A549 (cell line): Measurements from ENCODE around the gene PLIN3. TPM values are rescaled to one million over a fixed set of nuclear protein-coding genes. Genes with fewer than 3 reads are reported as not detected.
"Not testable (repeated sequence)": the region's sequence is repeated elsewhere in the genome, so short reads cannot be mapped to it uniquely, and the experiment has no call there.

Experiments
- ATAC-seq, 2 experiments: fragments of 200-7000 bp in 1 of 2; fragments of >200 bp in 1 of 2; cut with Nextera tagmentation in 1 of 2; cut with Tn5 transposase in 1 of 2; 3 replicates each; pipeline versions ENCODE4 v1.8.0 to v1.9.1; 2018 to 2020; ENCODE audit warnings: mild to moderate bottlenecking in 1 of 2, moderate library complexity in 1 of 2
- CTCF ChIA-PET: fragments of 300-600 bp; sonication (Branson Sonifier 250); formaldehyde crosslinking; extraction: SDS; loops from one replicate; lab custom pipeline; 2021; ENCODE audit warnings: antibody characterized with exemption, inconsistent platforms; lab: Yijun Ruan, JAX
- POLR2A ChIA-PET: fragments of 350-600 bp; formaldehyde crosslinking; extraction: SDS; loops from one replicate; lab custom pipeline; 2021; ENCODE audit warnings: antibody characterized with exemption, inconsistent platforms; lab: Yijun Ruan, JAX
- DNase-seq, 2 experiments: peaks; one replicate each; pipeline versions ENCODE4 v3.0.0 to v3.0.0-alpha.2; 2011 to 2016; ENCODE audit warnings: low read depth in 1 of 2, low spot score in 1 of 2
- FAIRE-seq: peaks from 2 replicates; lab custom pipeline; 2011; peaks lifted over from hg19 to GRCh38; lab: Jason Lieb, UNC
- H3K27ac ChIP-seq, 2 experiments: fragments of >200 bp; sonication (Bioruptor Twin); formaldehyde crosslinking; 3 replicates each; pipeline ENCODE4 v1.5.1; 2016 to 2017
- H3K4me1 ChIP-seq: fragments of >200 bp; sonication (Bioruptor Twin); formaldehyde crosslinking; 3 replicates; pipeline ENCODE4 v1.6.1; 2016
- H3K4me2 ChIP-seq: fragments of >200 bp; sonication (Bioruptor Twin); formaldehyde crosslinking; 3 replicates; pipeline ENCODE4 v1.6.1; 2016
- H3K4me3 ChIP-seq: fragments of >200 bp; sonication (Bioruptor Twin); formaldehyde crosslinking; 3 replicates; pipeline ENCODE4 v1.5.1; 2016
- H3K9me3 ChIP-seq: fragments of >200 bp; sonication (Bioruptor Twin); formaldehyde crosslinking; 3 replicates; pipeline ENCODE4 v1.6.1; 2016
- CBX2 ChIP-seq: fragments of 200-600 bp; sonication (generic); IDR thresholded peaks from 2 replicates; pipeline ENCODE4 v1.6.1; 2016; ENCODE audit warnings: low read depth, mild to moderate bottlenecking, borderline replicate concordance
- CEBPB ChIP-seq, 2 experiments: fragments of >200 bp in 1 of 2; sonication (Bioruptor Twin) in 1 of 2; formaldehyde crosslinking in 1 of 2; IDR thresholded peaks; 2 replicates each; pipeline ENCODE4 v1.6.1; 2012 to 2016
- EHMT2 ChIP-seq: fragments of 200-600 bp; sonication (generic); IDR thresholded peaks from 2 replicates; pipeline ENCODE4 v1.6.1; 2016; ENCODE audit warnings: antibody characterized with exemption, low read depth, mild to moderate bottlenecking, moderate library complexity
- ELK1 ChIP-seq: fragments of 150-350 bp; IDR thresholded peaks from 2 replicates; pipeline ENCODE4 v1.6.1; 2014; ENCODE audit warnings: low read depth, mild to moderate bottlenecking, low read length
- EP300 ChIP-seq, 2 experiments: fragments of >200 bp; sonication (Bioruptor Twin); formaldehyde crosslinking; IDR thresholded peaks; 2 replicates in 1 of 2; 3 replicates in 1 of 2; pipeline ENCODE4 v1.6.1; 2016 to 2017
- GATA3 ChIP-seq: IDR thresholded peaks from 2 replicates; pipeline ENCODE4 v1.6.1; 2012; ENCODE audit warnings: borderline replicate concordance
- HDAC2 ChIP-seq: fragments of 200-600 bp; sonication (generic); IDR thresholded peaks from 2 replicates; pipeline ENCODE4 v1.6.1; 2016
- HOXB13 ChIP-seq: fragments of 250-450 bp; sonication (Bioruptor Pico); IDR thresholded peaks from 2 replicates; pipeline ENCODE4 v1.5.0; 2020; ENCODE audit warnings: low read depth, mild to moderate bottlenecking, moderate library complexity
- JUNB ChIP-seq: fragments of >200 bp; sonication (Bioruptor Twin); formaldehyde crosslinking; IDR thresholded peaks from 2 replicates; pipeline ENCODE4 v1.6.1; 2016
- MAFK ChIP-seq: fragments of 450-650 bp; IDR thresholded peaks from 2 replicates; pipeline ENCODE4 v1.6.1; 2014; ENCODE audit not compliant: partially characterized antibody
- PBX3 ChIP-seq: IDR thresholded peaks from 2 replicates; pipeline ENCODE4 v1.6.1; 2012
- POLR2AphosphoS2 ChIP-seq: conservative IDR thresholded peaks from 2 replicates; pipeline ENCODE4 v1.6.1; 2012; ENCODE audit warnings: low read length, improper control_type of control experiment, inconsistent platforms
- SMC3 ChIP-seq: fragments of >200 bp; sonication (Bioruptor Twin); formaldehyde crosslinking; IDR thresholded peaks from 3 replicates; pipeline ENCODE4 v1.6.1; 2018; ENCODE audit warnings: inconsistent platforms
- USF2 ChIP-seq: fragments of 450-650 bp; IDR thresholded peaks from 2 replicates; pipeline ENCODE4 v1.6.1; 2014; ENCODE audit warnings: antibody characterized with exemption
- ZC3H11A ChIP-seq: fragments of 450-650 bp; IDR thresholded peaks from 2 replicates; pipeline ENCODE4 v1.6.1; 2014; ENCODE audit warnings: antibody characterized with exemption, mild to moderate bottlenecking
- ZFP36 ChIP-seq: fragments of 450-650 bp; IDR thresholded peaks from 2 replicates; pipeline ENCODE4 v1.6.1; 2014; ENCODE audit warnings: borderline replicate concordance; ENCODE audit not compliant: partially characterized antibody
- ZNF302 ChIP-seq: fragments of 250-450 bp; sonication (Bioruptor Pico); IDR thresholded peaks from 2 replicates; pipeline ENCODE4 v1.9.0; 2021; ENCODE audit warnings: inconsistent platforms, mild to moderate bottlenecking, moderate library complexity
- WGBS: methylation state at CpG from one replicate; pipeline ENCODE4 v1.1.6; 2017; ENCODE audit errors: missing lambda C conversion rate; 5-methylcytosine and 5-hydroxymethylcytosine counted together
- polyA plus RNA-seq, 4 experiments: library from polyadenylated mRNA; depleted of rRNA in 3 of 4; stranded (reverse); fragments of >200 nt; fragmentation: RNase III in 1 of 4; extraction: RNeasy Plus Mini Kit Qiagen cat#74134 plus additional on column Dnase treatment in 1 of 4; gene quantifications; 2 replicates in 3 of 4; 3 replicates in 1 of 4; pipeline ENCODE4 v1.2.3, GENCODE V29; 2011 to 2017
- TF ChIP-seq, protein P1 (sequence below): fragments of 250-450 bp; sonication (Bioruptor Pico); IDR thresholded peaks from 2 replicates; pipeline ENCODE4 v1.5.0; 2021; ENCODE audit warnings: mild to moderate bottlenecking, moderate library complexity, borderline replicate concordance
- TF ChIP-seq, protein P2 (sequence below): IDR thresholded peaks from 2 replicates; pipeline ENCODE4 v1.6.1; 2012

Gene PLIN3
- polyA plus RNA-seq, 2 of the 4 experiments (the other 2 are of a cell fraction) = 30.1 to 84.3 TPM

DNA sequence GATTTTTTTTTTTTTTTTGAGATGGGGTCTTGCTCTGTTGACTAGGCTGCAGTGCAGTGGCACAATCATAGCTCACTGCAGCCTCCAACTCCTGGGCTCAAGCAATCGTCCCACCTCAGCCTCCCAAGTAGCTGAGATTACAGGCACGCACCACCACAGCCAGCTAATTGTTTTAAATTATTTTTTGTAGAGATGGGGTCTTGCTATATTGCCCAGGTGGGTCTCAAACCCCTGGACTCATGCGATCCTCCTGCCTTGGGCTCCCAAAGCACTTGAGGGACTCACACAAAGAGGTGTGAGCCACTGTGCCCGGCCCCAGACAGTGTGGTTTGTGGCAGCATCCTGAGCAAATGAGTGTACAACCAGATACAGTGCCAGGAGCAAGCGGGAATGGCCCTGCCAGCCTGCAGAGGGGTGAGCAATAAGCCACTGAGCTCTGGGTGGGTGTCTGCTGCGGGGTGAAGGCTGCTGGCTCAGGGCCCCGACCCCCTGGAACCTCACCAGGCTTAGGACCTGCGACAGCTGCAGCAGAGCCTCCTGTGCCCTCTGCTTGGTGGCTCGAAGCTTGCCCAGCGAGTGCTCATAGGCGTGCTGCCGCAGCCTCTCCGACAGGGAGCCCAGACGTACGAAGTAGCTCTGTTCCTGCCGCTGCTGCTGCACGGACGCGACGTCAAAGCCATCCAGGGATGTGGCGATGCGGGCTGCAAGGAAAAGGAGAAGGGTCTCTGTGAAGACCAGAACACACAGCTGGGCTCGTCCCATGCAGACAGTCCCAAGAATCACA, 20.1 kb downstream of the PLIN3 start (continued):
- no peak for TF ChIP-seq SMC3
- TF ChIP-seq EP300 (IDR thresholded peaks at IDR 0.05) = no peak
- no peak for TF ChIP-seq MAFK

DNA sequence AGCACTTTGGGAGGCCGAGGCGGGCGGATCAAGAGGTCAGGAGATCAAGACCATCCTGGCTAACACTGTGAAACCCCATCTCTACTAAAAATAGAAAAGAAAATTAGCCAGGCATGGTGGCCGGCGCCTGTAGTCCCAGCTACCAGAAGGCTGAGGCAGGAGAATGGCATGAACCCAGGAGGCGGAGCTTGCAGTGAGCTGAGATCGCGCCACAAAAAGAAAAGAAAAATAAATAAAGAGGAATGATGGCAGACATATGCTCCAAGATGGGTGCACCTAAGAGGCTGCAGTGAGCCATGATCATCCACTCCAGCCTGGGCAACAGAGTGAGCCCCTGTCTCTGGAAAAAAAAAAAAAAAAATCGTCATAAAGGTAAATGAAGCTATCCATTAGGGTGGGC, 21.5 kb downstream of the PLIN3 start:
- not testable (repeated sequence) for DNase-seq, H3K9me3 ChIP-seq, ATAC-seq, H3K4me1 ChIP-seq, FAIRE-seq, H3K27ac ChIP-seq, H3K4me3 ChIP-seq, H3K4me2 ChIP-seq
- POLR2A ChIA-PET = interaction anchor here (0.9 kb wide), 1 partner anchor 10 kb away, joined by 3 read pairs; no protein-coding TSS in a partner anchor
- CTCF ChIA-PET = interaction anchor here (14.2 kb wide), 1 partner anchor 38 kb away, joined by 240 read pairs; no protein-coding TSS in a partner anchor
- 92% methylated on average over 8 of the region's 9 CpGs for WGBS

DNA sequence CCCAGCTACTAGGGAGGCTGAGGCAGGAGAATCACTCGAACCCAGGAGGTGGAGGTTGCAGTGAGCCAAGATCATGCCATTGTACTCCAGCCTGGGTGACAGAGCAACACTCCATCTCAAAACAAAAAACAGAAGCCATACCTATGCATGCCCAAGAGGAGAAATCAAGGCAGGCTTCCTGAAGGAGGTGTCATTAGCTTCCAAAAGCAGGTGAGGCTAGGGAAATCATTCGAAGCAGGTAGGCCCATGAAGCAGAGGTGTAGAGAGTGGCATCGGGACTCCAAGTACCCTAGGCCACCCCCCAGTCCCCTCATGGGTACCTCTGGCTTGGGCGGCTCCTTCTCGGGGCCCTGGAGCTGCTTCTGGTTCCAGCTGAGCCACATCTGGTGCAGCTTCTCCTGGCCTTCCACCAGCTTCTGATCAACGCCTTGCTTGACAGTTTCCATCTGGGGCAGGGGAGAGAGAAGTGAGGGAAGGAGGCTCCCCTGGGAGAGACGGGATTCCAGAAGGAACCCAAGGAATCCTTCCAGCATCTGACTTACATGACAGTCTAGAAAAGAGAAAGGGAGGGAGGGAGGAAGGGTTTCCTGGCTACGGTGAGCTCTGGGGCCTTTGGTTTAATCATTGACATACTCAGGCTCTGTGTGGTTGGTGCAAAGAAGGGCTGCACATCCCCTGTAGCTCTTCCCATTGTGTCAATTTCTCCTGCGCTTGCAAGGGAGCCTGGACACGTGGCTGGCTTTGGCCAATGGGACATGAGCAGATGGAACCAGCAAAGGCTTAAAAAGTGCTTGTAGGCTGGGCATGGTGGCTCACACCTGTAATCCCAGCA, 22.9 kb downstream of the PLIN3 start:
- Histone ChIP-seq H3K27ac (no peak overlapping the region), H3K4me1 (peaks cover 17% of the 10 kb centered on the region; the same call in 2 of the 3 replicates), H3K9me3 (no peaks in the 10 kb centered on the region), H3K4me2 (no peak overlapping the region), H3K4me3 (no peak overlapping the region)
- ChIA-PET POLR2A (no interaction called here), CTCF (interaction anchor here (1.7 to 14.2 kb wide), 3 partner anchors 9 to 68 kb away, joined by 5 to 240 read pairs (median 7); no protein-coding TSS in a partner anchor)
- ATAC-seq (peak; percentile 19 to 45; a peak in 3 of 6 replicates), FAIRE-seq (no peak), DNase-seq (peak in 1 of 2 experiments; percentile 56)
- WGBS = 73% methylated on average over 8 of the region's 10 CpGs
- TF ChIP-seq USF2 = peak; percentile 39; the same call in 1 of the 2 replicates
- no peak for TF ChIP-seq HDAC2
- TF ChIP-seq POLR2AphosphoS2 = no peak
- peak; percentile 93 for TF ChIP-seq ZFP36

DNA sequence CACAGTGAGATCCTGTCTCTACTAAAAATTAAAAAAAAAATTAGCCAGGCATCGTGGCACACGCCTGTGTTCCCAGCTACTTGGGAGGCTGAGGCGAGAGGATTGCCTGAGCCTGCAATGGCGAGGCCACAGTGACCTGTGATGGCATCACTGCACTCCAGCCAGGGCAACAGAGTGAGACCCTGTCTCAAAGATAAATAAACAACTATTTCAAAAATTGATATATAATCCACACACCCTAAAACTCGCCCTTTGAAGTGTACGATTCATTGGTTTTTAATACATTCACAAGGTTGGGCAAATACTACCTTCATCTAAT, 23.9 kb downstream of the PLIN3 start:
- Histone ChIP-seq H3K9me3 (no peaks in the 10 kb centered on the region), H3K4me2 (no peak overlapping the region), H3K4me1 (peaks cover 17% of the 10 kb centered on the region; the same call in 2 of the 3 replicates), H3K27ac (no peak overlapping the region), H3K4me3 (no peak overlapping the region)
- POLR2A ChIA-PET = interaction anchor here (0.6 kb wide), 1 partner anchor 9 kb away, joined by 4 read pairs; no protein-coding TSS in a partner anchor
- FAIRE-seq = no peak
- no peak for DNase-seq
- CTCF ChIA-PET = interaction anchor here (1.7 to 14.2 kb wide), 4 partner anchors 8 to 69 kb away, joined by 5 to 240 read pairs (median 6); no protein-coding TSS in a partner anchor
- no peak for ATAC-seq
- WGBS = 81% methylated on average over 6 of the region's 6 CpGs
- TF ChIP-seq ZC3H11A (no peak), HOXB13 (no peak), CBX2 (no peak), ZNF302 (CRISPR knock-in tag) (no peak), JUNB (no peak), ELK1 (no peak), EHMT2 (no peak), CEBPB (IDR thresholded peaks at IDR 0.05) (no peak), PBX3 (no peak), GATA3 (no peak), HDAC2 (no peak), USF2 (no peak)
- TF ChIP-seq, protein P1, sequence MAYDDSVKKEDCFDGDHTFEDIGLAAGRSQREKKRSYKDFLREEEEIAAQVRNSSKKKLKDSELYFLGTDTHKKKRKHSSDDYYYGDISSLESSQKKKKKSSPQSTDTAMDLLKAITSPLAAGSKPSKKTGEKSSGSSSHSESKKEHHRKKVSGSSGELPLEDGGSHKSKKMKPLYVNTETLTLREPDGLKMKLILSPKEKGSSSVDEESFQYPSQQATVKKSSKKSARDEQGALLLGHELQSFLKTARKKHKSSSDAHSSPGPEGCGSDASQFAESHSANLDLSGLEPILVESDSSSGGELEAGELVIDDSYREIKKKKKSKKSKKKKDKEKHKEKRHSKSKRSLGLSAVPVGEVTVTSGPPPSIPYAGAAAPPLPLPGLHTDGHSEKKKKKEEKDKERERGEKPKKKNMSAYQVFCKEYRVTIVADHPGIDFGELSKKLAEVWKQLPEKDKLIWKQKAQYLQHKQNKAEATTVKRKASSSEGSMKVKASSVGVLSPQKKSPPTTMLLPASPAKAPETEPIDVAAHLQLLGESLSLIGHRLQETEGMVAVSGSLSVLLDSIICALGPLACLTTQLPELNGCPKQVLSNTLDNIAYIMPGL (CRISPR knock-in tag) = no peak
- TF ChIP-seq, protein P2, sequence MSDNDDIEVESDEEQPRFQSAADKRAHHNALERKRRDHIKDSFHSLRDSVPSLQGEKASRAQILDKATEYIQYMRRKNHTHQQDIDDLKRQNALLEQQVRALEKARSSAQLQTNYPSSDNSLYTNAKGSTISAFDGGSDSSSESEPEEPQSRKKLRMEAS = no peak
